K562 (cell line): Measurements from ENCODE around the gene CCDC85B. TPM values are rescaled to one million over a fixed set of nuclear protein-coding genes. Genes with fewer than 3 reads are reported as not detected.
A peak's percentile ranks its signal among the peaks of the same experiment; 100 is the strongest.

ENCODE experiments used
- HDAC8 ChIP-seq: fragments of 450-650 bp; IDR thresholded peaks from 2 replicates; pipeline ENCODE4 v1.6.1; 2016; ENCODE audit warnings: mild to moderate bottlenecking, missing genetic modification characterization, moderate library complexity, missing compliant biosample characterization
- MGA ChIP-seq: fragments of 450-650 bp; IDR thresholded peaks from 2 replicates; pipeline ENCODE4 v1.6.1; 2016; ENCODE audit warnings: mild to moderate bottlenecking, moderate library complexity
- RBBP5 ChIP-seq: fragments of 200-600 bp; sonication (generic); IDR thresholded peaks from 2 replicates; pipeline ENCODE4 v1.6.1; 2012; ENCODE audit warnings: borderline replicate concordance, mild to moderate bottlenecking, low read length, control low read depth, inconsistent platforms; ENCODE audit not compliant: insufficient read depth, poor library complexity, severe bottlenecking
- TAF7 ChIP-seq: fragments of 450-650 bp; IDR thresholded peaks from 2 replicates; pipeline ENCODE4 v1.6.1; 2016; ENCODE audit warnings: missing genetic modification characterization, missing compliant biosample characterization
- polyA plus RNA-seq, 8 experiments: library from polyadenylated mRNA; depleted of rRNA in 4 of 8; stranded (reverse) in 5 of 8; unstranded in 3 of 8; fragments of >200 nt; fragmentation: Nextera tagmentation in 2 of 8; fragmentation: Illumina TruSeq in 1 of 8; extraction: Ambion mirVana in 2 of 8; extraction: Trizol in 1 of 8; gene quantifications; 2 replicates each; pipeline versions ENCODE4 v1.2.1 to v1.2.3, GENCODE V29; 2011 to 2014; ENCODE audit warnings: inconsistent platforms in 1 of 8, missing spikeins in 1 of 8
- total RNA-seq, 7 experiments: library from RNA; depleted of rRNA in 6 of 7; stranded (reverse); fragments of >200 nt in 6 of 7; fragmentation: Illumina TruSeq in 2 of 7; extraction: Trizol in 2 of 7; gene quantifications; 2 replicates each; pipeline versions ENCODE4 v1.2.1 to v1.2.3, GENCODE V29; 2011 to 2021; ENCODE audit warnings: low replicate concordance in 1 of 7
- TF ChIP-seq, protein P1 (sequence below): fragments of 450-650 bp; formaldehyde crosslinking; IDR thresholded peaks from 2 replicates; pipeline ENCODE4 v1.4.0; 2020; ENCODE audit warnings: mild to moderate bottlenecking, mixed read lengths
- TF ChIP-seq, protein P2 (sequence below), 2 experiments: fragments of 250-450 bp in 1 of 2; fragments of 450-650 bp in 1 of 2; sonication (Bioruptor Pico) in 1 of 2; IDR thresholded peaks; 2 replicates each; pipeline versions ENCODE4 v1.6.1 to v1.8.0; 2016 to 2021; ENCODE audit warnings: mild to moderate bottlenecking in 2 of 2, moderate library complexity in 2 of 2, missing compliant biosample characterization in 1 of 2, missing genetic modification characterization in 1 of 2
- TF ChIP-seq, protein P3 (sequence below): sonication (generic); formaldehyde crosslinking; IDR thresholded peaks from 2 replicates; pipeline ENCODE4 v1.8.0; 2022; ENCODE audit warnings: missing genetic modification reagents, mild to moderate bottlenecking, borderline replicate concordance

Gene CCDC85B
- total and polyA plus RNA-seq, 9 of the 15 experiments (the other 6 are each of a cell fraction or from before 2014, with no cell fraction given) = 0.14 to 138 (median 6.2) TPM

- 0 out of 2 replicates have a peak, but pooled peaks have one; percentile 21 for TF ChIP-seq HDAC8 (tag)
- TF ChIP-seq, protein P1, sequence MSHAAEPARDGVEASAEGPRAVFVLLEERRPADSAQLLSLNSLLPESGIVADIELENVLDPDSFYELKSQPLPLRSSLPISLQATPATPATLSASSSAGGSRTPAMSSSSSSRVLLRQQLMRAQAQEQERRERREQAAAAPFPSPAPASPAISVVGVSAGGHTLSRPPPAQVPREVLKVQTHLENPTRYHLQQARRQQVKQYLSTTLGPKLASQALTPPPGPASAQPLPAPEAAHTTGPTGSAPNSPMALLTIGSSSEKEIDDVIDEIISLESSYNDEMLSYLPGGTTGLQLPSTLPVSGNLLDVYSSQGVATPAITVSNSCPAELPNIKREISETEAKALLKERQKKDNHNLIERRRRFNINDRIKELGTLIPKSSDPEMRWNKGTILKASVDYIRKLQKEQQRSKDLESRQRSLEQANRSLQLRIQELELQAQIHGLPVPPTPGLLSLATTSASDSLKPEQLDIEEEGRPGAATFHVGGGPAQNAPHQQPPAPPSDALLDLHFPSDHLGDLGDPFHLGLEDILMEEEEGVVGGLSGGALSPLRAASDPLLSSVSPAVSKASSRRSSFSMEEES (CRISPR knock-in tag) = no peak
- peak; percentile 29; the same call in 1 of the 2 replicates for TF ChIP-seq MGA
- TF ChIP-seq, protein P2, sequence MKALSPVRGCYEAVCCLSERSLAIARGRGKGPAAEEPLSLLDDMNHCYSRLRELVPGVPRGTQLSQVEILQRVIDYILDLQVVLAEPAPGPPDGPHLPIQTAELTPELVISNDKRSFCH (CRISPR knock-in tag; IDR thresholded peaks at IDR 0.05) = no peak
- TF ChIP-seq, protein P2 (tag; IDR thresholded peaks at IDR 0.05) = peak; percentile 55; the same call in 1 of the 2 replicates
- TF ChIP-seq, protein P3, sequence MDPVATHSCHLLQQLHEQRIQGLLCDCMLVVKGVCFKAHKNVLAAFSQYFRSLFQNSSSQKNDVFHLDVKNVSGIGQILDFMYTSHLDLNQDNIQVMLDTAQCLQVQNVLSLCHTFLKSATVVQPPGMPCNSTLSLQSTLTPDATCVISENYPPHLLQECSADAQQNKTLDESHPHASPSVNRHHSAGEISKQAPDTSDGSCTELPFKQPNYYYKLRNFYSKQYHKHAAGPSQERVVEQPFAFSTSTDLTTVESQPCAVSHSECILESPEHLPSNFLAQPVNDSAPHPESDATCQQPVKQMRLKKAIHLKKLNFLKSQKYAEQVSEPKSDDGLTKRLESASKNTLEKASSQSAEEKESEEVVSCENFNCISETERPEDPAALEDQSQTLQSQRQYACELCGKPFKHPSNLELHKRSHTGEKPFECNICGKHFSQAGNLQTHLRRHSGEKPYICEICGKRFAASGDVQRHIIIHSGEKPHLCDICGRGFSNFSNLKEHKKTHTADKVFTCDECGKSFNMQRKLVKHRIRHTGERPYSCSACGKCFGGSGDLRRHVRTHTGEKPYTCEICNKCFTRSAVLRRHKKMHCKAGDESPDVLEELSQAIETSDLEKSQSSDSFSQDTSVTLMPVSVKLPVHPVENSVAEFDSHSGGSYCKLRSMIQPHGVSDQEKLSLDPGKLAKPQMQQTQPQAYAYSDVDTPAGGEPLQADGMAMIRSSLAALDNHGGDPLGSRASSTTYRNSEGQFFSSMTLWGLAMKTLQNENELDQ = no peak
- peak; percentile 72 for TF ChIP-seq RBBP5
- peak; percentile 62 for TF ChIP-seq TAF7 (tag)
These were observed 32.4 kb upstream of the CCDC85B start, which contains the start of gene CFL1 (continued) for GRCh38 chr11:65857853-65858680.
